Ectodermal cell (in vitro differentiated cells): ENCODE results near the gene MAPK13.

Experiments used
- H3K27ac ChIP-seq: 2 replicates; pipeline ENCODE4 v1.7.0; 2013; ENCODE audit warnings: mild to moderate bottlenecking, low read depth, low read length; ENCODE audit not compliant: insufficient read depth, poor library complexity, severe bottlenecking
- H3K27me3 ChIP-seq: 2 replicates; pipeline ENCODE4 v1.7.0; 2013; ENCODE audit warnings: mild to moderate bottlenecking, low read length; ENCODE audit not compliant: insufficient read depth, control insufficient read depth, poor library complexity, severe bottlenecking
- H3K36me3 ChIP-seq: one replicate; pipeline ENCODE4 v1.7.0; 2013; ENCODE audit warnings: low read length; ENCODE audit not compliant: control insufficient read depth, insufficient read depth
- H3K4me1 ChIP-seq: one replicate; pipeline ENCODE4 v1.7.0; 2013; ENCODE audit warnings: low read length; ENCODE audit not compliant: control insufficient read depth, insufficient read depth
- H3K4me3 ChIP-seq: 2 replicates; pipeline ENCODE4 v1.7.0; 2013; ENCODE audit warnings: low read depth, low read length, control low read depth; ENCODE audit not compliant: insufficient read depth
- H3K9me3 ChIP-seq: 2 replicates; pipeline ENCODE4 v1.7.0; 2013; ENCODE audit warnings: mild to moderate bottlenecking, low read length, moderate library complexity; ENCODE audit not compliant: control insufficient read depth
- WGBS, 2 experiments: methylation state at CpG; one replicate each; pipeline ENCODE4 v1.1.7; 2013; ENCODE audit warnings: missing lambda C conversion rate in 2 of 2; 5-methylcytosine and 5-hydroxymethylcytosine counted together

MAPK13 gene

DNA sequence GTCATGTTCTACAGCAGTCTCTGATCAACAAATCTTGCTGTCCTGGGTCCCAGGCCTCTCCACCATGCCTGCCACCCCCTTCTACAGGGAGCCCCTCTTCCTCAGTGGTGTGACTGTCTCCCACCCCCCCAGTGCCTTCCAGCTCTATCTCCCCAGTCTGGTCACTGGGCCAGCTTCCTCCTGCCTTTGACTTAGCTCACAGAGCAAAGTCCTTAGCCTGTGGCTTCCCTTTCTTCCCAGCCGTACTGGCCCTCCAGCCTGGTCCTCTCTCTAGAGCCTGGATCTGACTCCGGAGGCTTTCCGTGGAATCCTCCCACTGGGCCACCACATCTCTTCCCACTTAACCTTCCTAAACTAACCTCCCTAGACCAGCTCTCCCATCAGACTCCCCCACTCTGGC lies 17.0 kb downstream of the MAPK13 start:
- H3K9me3 ChIP-seq: no peaks in the 10 kb centered on the region
- H3K4me3 ChIP-seq: no peak overlapping the region
- no peak overlapping the region for H3K27ac ChIP-seq
- no peaks in the 10 kb centered on the region for H3K27me3 ChIP-seq
- no peaks in the 10 kb centered on the region for H3K4me1 ChIP-seq
- H3K36me3 ChIP-seq: no peaks in the 10 kb centered on the region
- WGBS, 2 experiments: 90 to 91% methylated on average over 3 of the region's 3 CpGs

DNA sequence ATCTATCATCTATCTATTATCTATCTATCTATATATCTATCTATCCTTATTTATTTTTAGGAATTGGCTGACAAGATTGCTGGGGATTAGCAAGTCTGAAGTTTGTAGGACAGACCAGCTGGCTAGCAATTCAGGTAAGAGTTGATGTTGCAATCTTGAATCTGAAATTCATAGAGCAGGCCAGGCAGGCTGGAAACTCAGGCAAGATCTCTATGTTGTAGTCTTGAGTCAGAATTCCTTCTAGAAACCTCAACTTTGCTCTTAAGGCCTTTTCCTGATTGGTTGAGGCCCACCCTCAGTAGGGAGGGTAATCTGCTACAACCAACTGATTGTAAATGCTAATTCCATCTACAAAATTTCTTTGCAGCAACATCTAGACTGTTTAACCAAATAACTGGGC lies 19.2 kb downstream of the MAPK13 start:
- no peak overlapping the region for H3K27ac ChIP-seq
- no peaks in the 10 kb centered on the region for H3K9me3 ChIP-seq
- no peaks in the 10 kb centered on the region for H3K4me1 ChIP-seq
- no peaks in the 10 kb centered on the region for H3K36me3 ChIP-seq
- H3K27me3 ChIP-seq: no peaks in the 10 kb centered on the region
- H3K4me3 ChIP-seq: no peak overlapping the region

DNA sequence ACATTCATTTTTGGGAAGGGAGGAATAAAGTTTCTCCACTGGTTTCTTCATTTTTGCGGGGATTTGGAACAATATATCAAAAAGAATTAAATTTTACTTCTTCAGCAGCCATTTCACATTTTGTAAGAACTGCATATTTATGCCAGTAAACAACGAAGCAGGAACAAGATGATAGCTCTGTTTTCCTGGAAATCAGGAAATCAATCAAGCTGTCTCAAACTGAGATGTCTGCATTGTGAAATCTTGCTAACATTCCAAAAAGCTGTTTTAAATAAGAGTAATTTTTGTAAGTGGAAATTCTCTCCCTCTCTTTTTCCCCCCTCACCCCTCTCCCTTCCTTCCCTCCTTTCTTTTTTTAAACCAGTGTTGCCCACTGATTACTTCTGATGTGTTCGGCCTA lies 20.0 kb downstream of the MAPK13 start:
- no peaks in the 10 kb centered on the region for H3K36me3 ChIP-seq
- no peak overlapping the region for H3K27ac ChIP-seq
- H3K4me1 ChIP-seq: no peaks in the 10 kb centered on the region
- H3K4me3 ChIP-seq: no peak overlapping the region
- WGBS, 2 experiments: 97 to 99% methylated on average over 3 of the region's 3 CpGs
- H3K27me3 ChIP-seq: no peaks in the 10 kb centered on the region
- H3K9me3 ChIP-seq: no peaks in the 10 kb centered on the region

DNA sequence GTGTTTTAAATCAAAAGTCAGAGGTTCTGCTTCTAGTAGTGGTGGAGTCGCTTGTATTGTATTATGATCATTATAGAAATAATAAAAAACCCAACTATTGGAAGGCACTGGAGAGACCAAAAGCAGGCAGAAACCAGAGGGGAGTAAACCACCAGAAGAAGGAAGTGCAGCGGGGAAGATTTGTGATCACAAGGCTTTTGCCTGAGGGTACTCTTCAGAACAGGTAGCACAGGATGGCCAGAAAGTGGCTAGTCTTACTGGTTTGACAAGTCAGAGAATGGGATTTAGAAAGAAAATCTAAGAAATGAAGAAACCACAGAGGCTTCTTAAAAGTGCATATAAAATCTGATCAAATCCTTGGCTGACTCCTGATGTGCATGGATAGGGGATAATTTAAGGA lies 24.0 kb downstream of the MAPK13 start:
- H3K27ac ChIP-seq: no peak overlapping the region
- WGBS, 2 experiments: 92 to 96% methylated on average over 1 of the region's 2 CpGs

DNA sequence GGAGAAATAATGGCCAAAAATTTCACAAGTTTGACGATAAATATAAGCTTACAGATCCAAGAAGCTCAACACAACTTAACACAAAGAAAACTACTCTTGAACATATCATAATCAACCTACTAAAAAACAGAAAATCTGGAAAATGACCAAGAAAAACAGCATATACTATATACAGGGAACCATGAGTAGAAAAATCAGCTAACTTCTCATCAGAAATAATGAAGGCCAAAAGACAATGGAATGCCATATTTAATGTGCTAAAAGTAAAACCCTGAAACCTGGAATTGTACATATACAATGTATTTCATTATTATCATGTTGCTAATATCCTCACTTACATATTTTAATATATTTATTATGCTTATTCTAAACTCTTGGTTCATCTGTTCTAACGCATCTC lies 25.3 kb downstream of the MAPK13 start:
- H3K27ac ChIP-seq: no peak overlapping the region
- no peaks in the 10 kb centered on the region for H3K4me1 ChIP-seq
- H3K9me3 ChIP-seq: no peaks in the 10 kb centered on the region
- WGBS, 2 experiments: 100% methylated on average over 1 to 2 of the region's 2 CpGs
- no peaks in the 10 kb centered on the region for H3K27me3 ChIP-seq
- no peak overlapping the region for H3K4me3 ChIP-seq
- no peaks in the 10 kb centered on the region for H3K36me3 ChIP-seq

More for the DNA sequence above, 24.0 kb downstream of the MAPK13 start:
- H3K4me3 ChIP-seq: no peak overlapping the region
- H3K4me1 ChIP-seq: no peaks in the 10 kb centered on the region
- no peaks in the 10 kb centered on the region for H3K27me3 ChIP-seq
- no peaks in the 10 kb centered on the region for H3K36me3 ChIP-seq
- no peaks in the 10 kb centered on the region for H3K9me3 ChIP-seq

DNA sequence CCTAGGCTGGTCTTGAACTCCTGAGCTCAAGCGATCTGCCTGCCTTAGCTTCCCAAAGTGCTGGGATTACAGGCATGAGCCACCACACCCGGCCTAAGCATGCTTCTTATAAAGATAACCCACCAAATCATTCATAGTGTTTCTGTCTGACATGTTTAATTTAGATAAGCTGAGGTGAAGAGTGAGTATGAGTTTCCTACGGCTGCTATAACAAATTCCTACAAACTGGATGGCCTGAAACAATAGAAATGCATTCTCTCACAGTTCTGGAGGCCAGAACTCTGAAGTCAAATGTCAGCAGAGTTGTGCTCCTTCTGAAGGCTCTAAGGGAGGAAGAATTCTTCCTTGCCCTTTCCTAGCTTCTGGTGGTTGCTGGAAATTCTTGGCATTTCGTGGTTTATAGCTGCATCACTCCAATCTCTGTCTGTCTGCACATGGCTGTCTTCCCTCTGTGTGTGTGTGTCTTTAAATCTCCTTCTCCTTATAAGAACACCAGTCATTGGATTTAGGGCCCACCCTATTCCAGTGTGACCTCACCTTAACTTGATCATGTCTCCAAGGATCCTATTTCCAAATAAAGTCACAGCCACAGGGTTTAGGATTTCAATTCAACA lies 29.9 kb downstream of the MAPK13 start:
- H3K4me1 ChIP-seq: no peaks in the 10 kb centered on the region
- 92 to 95% methylated on average over 4 of the region's 4 CpGs for WGBS, 2 experiments
- H3K27me3 ChIP-seq: no peaks in the 10 kb centered on the region
- H3K4me3 ChIP-seq: no peak overlapping the region
- H3K36me3 ChIP-seq: no peaks in the 10 kb centered on the region
- H3K9me3 ChIP-seq: no peaks in the 10 kb centered on the region
- H3K27ac ChIP-seq: no peak overlapping the region

DNA sequence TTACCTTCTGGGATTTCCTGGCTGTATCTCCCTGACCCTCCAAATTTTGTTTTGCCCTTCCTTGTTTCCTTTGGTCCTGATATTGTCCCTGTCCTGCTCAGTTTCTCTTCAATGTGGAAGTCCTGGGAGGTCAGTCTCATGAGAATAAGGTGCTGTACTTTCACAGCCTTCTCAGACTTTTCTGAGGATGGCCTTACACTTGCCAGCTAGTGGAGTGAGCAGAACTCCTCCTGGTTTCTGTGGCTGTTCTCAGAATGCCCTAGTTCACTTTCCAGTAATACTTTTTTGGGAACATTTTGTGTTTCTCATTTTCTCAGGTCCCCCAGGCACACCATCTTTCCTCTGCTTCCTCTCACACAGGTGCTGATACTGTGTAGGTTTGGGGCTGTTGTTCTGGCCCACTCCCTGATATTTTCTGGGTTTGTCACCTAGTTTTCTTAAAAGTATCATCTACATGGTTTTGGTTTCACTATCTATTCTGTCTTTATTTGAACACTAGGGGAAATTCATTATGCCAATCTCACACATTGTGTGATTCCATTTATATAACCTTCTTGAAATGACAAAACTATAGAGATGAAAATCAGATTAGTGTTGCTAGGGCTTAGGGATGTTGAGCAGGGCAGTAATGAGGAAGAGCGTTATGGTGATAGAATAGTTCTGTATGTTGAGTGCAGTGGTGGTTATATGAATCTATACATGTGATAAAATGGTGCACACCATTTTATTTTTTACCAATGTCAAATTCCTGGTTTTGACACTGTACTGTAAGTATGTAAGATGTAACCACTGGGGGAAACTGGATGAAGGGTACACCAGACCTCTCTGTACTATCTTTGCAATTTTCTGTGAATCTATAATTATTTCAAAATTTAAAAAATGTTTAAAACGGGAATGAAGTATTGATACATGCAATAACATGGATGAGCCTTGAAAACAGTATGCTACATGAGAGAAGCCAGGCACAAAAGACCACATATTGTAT lies 39.0 kb downstream of the MAPK13 start:
- Histone ChIP-seq H3K4me3 (no peak overlapping the region), H3K36me3 (no peaks in the 10 kb centered on the region), H3K27ac (no peak overlapping the region), H3K4me1 (no peaks in the 10 kb centered on the region), H3K9me3 (no peaks in the 10 kb centered on the region), H3K27me3 (no peaks in the 10 kb centered on the region)
- 92 to 96% methylated on average over 2 of the region's 2 CpGs for WGBS, 2 experiments

DNA sequence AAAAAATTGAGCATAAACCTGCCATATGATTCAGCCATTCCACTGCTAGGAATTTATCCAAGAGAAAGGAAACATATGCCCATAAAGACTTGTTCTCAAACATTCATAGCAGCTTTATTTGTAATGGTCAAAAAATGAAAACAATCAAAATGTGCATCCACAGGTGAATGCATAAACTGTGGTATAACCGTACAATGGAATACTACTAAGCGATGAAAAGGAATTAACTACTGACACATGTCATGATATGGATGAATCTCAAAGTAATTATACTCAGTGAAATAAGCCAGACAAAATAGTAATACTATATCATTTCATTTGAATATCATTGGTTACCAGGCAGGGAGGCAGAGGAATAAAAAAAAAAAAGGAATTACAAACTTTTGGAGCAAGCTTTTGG lies 40.4 kb downstream of the MAPK13 start:
- Histone ChIP-seq H3K4me3 (no peak overlapping the region), H3K4me1 (no peaks in the 10 kb centered on the region), H3K27me3 (no peaks in the 10 kb centered on the region), H3K9me3 (no peaks in the 10 kb centered on the region), H3K36me3 (no peaks in the 10 kb centered on the region), H3K27ac (no peak overlapping the region)
- WGBS, 2 experiments: 92 to 93% methylated on average over 2 of the region's 2 CpGs

DNA sequence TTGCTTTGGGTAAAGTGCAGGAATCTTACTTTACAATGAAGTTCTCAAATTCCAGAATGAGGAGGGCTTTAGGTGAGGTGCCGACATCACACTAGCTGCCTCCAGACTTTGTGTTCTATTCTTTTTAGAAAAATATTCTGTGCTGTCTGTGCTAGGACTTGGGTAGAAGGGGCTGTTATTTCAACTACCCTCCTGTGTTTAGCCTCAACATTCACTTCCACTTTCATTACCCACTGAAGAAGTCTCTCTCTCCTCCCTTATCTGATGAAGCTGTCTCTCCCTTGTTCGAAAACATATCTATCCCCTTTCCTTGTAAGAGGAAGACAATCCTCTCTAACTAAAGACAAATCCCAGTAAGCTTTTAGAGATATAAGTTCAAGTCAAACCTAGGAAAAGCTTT lies 41.3 kb downstream of the MAPK13 start:
- no peaks in the 10 kb centered on the region for H3K9me3 ChIP-seq
- H3K36me3 ChIP-seq: no peaks in the 10 kb centered on the region
- no peak overlapping the region for H3K4me3 ChIP-seq
- no peaks in the 10 kb centered on the region for H3K27me3 ChIP-seq
- H3K27ac ChIP-seq: no peak overlapping the region
- no peaks in the 10 kb centered on the region for H3K4me1 ChIP-seq
- 100% methylated on average over 1 to 2 of the region's 2 CpGs for WGBS, 2 experiments

DNA sequence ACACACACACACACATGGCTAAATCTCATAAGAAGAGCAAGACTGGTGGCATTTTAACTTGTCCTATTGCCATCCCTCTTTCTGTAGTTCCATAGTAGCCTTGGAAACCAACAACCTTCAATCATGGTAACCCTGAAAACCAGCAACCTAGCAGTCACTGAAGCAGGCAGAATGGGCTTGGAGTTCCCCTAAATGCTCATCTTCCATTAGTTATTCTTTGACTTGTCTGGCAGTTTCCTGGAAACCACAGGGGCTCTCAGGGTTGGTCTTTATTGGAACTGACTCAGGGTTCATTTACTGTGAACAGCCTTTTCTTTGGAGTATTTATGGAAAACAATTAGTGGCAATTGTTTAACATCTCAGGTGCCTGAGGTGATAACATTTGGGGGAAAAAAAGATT lies 46.9 kb downstream of the MAPK13 start:
- Histone ChIP-seq H3K27me3 (no peaks in the 10 kb centered on the region), H3K27ac (no peak overlapping the region), H3K4me1 (no peaks in the 10 kb centered on the region), H3K9me3 (no peaks in the 10 kb centered on the region), H3K4me3 (no peak overlapping the region), H3K36me3 (no peaks in the 10 kb centered on the region)
